Non-pigmented ciliary epithelial cell (primary cell): ENCODE measurements around the gene MBD3L4.
"Not testable (repeated sequence)": the region's sequence is repeated elsewhere in the genome, so short reads cannot be mapped to it uniquely, and the experiment has no call there.

Experiments used
- DNase-seq: peaks from one replicate; pipeline ENCODE4 v3.0.0-alpha.2; 2010; ENCODE audit warnings: low read depth

The MBD3L4 gene

DNA sequence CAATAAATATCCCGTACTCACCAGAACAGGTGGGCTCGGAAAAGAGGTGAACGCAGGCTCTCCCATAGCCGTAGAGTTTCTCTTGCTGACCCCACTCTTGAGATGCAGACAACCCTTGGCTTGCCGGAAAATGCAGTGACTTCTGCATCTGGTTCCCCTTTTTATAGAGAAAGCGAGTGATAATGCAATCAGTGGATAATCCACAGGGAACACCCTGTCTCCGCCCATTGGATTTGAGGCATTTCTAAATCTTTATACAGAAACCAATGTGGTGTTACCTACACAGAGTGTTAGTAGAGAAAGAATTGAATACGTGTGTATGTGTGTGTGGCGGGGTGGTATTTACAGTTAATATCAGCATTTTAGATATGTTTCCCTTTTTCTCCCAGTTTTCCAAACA, at the start of gene MBD3L4:
MBD3L4 (minus strand) TSS at position 101 of the 400 bp plus-strand sequence; CDS start at position 66, 35 bp downstream.
- not testable (repeated sequence) for DNase-seq

DNA sequence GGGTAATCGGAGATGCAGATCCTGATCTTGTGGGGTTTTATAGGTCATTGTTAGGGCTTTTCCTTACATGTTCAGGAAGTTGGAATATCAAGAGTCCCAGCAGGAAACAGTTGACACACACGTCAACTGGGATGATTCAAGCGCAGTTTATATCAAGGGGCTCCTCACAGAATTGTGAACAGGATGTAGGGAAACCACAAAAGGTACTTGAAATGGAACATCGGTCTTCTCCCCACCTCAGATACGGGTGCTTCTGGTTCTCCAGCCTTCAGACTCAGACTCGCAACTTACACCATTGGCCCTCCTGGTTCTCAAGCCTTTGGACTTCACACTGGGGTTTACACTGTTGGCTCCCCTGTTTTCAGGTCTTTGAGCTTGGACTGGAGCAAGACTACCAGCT, 49.0 kb upstream of the MBD3L4 start:
- no peak for DNase-seq

DNA sequence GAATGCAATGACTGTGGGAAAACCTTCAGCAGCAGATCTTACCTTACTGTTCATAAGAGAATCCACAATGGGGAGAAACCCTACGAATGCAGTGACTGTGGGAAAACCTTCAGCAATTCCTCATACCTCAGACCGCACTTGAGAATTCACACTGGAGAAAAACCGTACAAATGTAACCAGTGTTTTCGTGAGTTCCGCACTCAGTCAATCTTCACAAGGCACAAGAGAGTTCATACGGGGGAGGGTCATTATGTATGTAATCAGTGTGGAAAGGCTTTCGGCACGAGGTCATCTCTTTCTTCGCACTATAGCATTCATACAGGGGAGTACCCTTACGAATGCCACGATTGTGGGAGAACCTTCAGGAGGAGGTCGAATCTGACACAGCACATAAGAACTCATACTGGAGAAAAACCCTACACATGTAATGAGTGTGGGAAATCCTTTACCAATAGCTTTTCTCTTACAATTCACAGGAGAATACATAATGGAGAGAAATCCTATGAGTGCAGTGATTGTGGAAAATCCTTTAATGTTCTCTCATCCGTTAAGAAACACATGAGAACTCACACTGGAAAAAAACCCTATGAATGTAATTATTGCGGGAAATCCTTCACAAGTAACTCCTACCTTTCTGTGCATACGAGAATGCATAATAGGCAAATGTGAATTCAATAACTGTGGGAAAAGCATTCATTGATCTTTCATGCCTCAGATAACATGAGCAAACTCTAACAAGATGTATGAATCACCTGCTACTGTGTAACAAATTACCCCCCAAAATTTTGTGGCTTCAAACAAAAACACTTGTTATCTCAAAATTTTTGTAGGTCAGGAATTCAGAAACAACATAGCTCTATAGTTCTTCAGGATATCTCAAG, 43.3 kb upstream of the MBD3L4 start:
- DNase-seq: no peak

DNA sequence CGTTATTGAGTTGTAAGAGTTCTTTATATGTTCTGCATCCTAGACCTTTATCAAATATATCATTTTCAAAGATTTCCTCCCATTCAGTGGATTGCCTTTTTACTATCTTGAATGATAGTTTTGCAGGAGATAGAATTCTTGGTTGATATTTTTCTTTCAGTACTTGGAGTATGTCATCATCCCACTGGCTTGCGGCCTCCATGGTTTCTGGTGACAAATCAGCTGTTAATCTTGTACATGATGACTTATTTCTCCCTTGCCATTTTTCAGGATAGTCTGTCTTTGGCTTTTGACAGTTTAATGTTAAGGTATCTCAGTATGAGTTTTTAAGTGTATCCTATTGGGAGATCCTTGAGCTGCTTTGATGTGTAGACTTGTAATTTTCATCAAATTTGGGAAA, 38.0 kb upstream of the MBD3L4 start:
- DNase-seq: no peak

DNA sequence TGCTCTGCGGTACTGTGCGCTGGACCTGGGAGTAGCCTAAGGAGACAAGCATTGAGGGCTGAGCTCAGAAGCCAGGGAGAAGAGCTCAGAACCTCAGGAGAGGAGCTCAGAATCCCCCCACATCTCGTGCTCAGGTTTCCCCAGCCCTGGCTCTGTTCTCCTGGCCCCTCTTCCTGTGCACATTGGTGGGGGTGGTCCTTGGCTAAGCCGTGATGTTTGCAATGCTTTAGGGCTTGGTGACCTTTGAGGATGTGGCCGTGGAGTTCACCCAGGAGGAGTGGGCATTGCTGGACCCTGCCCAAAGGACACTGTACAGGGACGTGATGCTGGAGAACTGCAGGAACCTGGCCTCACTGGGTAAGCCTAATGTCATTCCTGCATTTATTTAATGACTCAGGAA, 36.2 kb upstream of the MBD3L4 start:
- no peak for DNase-seq

DNA sequence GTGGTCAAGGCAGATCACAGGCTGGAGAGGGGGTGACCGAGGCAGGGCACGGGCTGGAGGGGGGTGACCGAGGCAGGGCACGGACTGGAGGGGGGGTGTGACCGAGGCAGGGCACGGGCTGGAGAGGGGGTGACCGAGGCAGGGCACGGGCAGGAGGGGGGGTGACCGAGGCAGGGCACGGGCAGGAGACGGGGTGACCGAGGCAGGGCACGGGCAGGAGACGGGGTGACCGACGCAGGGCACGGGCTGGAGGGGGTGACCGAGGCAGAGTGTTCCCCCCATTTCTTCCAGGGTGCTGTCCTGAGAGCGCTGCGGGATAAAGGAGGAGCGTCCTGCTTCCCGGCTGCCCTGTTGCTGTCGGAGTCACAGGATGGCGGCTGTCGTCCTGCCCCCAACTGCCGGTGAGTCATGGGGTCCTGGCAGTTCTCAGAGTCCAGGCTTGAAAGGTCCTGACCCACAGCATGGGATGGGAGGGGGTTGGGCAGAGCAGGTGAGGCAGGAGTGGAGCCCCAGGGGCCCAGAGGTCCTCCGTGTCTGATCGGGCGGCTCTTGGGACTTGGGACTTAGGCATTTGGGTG, 34.8 kb upstream of the MBD3L4 start:
- no peak for DNase-seq

DNA sequence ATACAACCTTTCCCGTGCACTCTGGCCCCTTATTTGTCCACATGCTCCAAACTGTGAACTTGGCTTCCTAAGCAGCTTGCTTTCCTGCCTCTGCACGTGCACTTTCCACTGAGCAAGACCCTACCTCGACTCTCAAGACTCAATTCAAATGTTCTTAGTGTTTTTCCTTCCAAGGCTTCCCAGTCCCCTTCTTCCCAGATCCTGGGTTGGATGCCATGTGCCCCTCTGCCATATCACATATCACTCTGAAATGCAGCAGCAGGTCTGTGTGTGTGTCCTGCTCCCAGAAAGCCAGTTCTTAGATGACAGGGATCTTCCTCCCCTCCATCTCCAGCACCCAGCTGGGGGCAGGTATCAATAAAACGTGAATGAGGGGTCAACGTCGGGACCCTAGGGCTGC, 32.6 kb upstream of the MBD3L4 start:
- DNase-seq: no peak

DNA sequence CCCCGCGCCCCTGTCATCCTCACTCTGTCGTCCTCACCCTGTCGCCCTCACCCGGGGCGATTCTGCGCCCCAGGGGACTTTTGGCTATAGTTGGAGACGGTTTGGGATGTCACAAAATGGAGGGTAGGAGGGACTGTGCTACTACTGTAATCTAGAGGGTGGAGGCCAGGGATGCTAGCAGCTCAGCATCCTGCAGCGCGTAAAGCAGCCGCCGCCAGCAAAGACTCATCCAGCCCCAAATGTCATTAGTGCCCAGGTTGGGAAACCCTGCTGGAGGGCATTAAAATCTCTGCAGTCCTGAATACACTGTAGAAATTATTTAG, 29.9 kb upstream of the MBD3L4 start:
- DNase-seq: no peak

DNA sequence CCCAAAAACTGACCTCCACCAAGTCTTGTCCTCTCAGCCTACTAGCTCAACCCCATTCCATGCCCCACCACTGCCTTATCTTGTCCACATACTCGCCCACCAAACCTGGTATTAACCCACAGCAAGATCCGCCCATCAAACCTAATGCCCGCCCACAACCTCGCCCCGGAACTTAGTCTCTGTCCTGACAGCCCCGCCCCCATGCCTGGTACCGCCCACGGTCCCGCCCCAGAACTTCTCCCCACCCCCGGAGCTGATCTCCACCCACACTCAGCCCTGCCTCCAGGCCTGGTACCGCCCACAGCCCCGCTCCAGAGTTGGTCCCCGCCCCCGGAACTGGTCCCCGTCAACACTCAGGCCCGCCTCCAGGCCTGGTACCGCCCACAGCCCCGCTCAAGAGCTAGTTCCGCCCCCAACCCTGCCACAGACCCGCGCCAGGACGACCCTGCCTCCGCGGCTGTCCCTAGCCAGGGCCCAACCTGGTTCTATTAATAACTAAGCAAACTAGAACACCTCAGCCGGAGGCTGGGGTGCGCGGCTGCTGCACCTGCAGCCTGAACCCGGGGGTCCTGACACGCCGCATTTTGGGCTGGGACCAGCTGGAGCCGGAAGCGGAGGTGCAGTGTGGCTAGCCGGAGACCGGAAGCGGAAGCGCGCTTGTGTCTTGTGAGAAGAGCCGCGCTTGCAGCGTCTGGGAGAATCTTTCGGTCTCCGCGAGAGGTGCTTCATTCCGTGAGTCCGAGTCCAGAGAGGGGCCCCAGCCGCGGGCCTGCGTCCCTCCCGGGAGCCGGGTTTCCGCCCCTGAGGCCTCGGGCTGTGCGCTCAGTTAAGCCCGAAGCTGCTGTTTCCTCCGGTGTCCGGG, 29.3 kb upstream of the MBD3L4 start, which contains the start of gene ZNF557:
ZNF557 (plus strand) TSS at position 662 of the 862 bp plus-strand sequence. CDS start 5,372 bp downstream, outside the sequence.
- DNase-seq: peak; percentile 90

DNA sequence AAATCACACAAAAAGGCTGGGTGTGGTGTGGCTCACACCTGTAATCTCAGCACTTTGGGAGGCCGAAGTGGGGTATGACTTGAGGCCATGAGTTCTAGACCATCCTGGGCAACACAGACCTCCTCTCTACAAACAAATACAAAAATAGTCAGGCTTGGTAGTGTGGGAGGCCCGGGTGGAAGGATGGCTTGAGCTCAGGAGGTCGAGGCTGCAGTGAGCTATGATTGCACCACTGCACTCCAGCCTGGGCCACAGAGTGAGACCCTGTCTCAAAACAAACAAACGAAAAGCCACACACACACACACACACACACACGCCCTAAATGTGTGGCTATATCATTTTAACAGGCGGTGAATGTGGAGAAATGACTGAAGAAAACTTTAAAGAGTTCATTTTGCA, 28.6 kb upstream of the MBD3L4 start:
- DNase-seq: no peak

DNA sequence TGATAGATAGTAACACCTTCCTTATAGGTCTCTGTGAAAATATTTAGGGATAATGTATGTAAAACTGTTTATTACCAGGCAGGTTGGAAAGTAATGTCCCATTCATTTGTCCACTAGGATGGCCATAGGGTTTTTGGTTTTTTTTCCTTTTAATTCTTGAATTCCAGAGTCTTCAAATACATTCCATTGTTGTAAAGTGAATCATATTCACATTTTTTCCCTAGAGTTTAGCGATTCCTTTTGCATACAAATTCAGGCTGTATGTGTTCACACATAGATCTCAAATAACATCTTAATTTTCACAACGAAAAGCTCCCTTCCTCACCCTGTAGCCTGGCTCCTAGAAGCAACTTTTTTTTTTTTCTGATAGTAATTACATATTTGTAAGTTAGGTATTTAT, 27.7 kb upstream of the MBD3L4 start:
- DNase-seq: no peak

DNA sequence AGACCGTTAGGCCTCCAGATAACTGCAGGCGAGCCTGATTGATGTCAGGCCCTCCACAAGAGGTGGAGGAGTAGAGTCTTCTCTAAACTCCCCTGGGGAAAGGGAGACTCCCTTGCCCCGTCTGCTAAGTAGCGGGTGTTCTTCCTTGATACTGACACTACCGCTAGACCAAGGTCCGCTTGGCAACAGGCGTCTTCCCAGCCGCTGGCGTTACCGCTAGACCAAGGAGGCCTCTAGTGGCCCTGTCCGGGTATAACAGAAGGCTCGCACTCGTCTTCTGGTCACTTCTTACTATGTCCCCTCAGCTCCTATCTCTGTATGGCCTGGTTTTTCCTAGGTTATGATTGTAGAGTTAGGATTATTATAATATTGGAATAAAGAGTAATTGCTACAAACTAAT, 27.1 kb upstream of the MBD3L4 start:
- DNase-seq: not testable (repeated sequence)

DNA sequence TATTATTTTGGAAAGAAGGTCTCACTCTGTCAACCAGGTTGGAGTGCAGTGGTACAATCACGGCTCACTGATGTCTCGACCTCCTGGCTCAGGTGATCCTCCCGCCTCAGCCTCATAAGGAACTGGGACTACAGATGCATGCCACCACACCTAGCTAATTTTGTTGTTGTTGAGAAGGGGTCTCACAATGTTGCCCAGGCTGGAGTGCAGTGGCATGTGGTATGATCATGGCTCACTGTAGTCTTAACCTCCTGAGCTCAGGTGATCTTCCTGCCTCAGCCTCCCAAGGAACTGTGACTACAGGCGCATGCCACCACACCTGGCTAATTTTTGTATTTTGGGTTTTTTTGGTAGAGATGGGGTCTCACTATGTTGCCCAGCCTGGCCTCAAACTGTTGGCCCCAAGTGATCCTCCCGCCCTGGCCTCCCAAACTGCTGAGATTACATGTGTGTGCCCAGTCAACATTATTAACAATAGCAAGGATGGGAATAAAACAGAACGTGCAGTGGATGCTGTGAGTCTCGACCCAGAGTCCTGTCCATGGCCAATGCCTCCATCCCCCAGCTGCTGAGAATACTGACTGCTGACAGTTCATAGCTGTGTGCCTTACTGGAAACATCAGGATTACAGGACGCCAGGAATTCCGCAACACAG, 23.9 kb upstream of the MBD3L4 start:
- DNase-seq: no peak

DNA sequence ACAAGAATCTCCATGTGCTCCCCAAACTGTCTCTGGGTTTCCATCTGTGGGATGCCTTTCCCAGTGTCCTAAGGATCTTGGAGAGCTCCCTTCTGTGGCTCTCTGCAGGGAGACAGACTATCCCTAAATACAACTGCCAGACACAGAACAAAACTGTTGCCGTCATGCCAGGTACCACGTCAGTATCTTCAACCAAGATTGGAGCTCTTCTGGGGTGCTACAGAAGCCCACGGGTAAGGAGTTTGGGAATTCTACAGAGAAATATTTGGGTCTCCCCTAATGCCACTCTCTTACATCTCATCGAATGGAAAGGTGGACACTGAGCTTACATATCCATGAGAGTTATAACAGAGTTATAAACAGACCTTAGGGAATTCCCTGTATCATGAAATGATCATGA, 23.4 kb upstream of the MBD3L4 start:
- DNase-seq: no peak

DNA sequence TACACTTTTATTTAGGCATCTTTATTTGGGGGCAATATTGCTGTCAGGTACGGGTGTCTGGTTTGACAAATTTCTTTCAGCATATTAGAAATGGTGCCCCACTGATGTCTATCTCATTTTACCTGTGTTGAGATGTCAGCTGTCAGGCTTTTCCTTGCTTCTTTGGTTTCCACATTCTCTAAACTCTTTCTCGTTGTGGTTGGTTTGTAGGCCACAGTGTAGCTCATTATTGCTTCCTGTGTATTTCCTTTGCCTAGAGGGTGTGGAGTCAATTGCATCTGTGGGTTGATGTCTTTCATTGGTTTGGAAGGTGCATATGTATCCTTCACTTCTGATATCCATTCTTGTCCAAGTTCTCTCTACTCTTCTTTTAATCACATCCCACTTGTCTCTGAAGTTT, 20.0 kb upstream of the MBD3L4 start:
- DNase-seq: not testable (repeated sequence)

DNA sequence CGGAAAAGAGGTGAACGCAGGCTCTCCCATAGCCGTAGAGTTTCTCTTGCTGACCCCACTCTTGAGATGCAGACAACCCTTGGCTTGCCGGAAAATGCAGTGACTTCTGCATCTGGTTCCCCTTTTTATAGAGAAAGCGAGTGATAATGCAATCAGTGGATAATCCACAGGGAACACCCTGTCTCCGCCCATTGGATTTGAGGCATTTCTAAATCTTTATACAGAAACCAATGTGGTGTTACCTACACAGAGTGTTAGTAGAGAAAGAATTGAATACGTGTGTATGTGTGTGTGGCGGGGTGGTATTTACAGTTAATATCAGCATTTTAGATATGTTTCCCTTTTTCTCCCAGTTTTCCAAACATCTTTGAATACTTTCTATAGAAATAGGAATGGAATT, 18.6 kb upstream of the MBD3L4 start, which contains the start of gene MBD3L3:
MBD3L3 (minus strand) TSS at position 101 of the 400 bp plus-strand sequence; CDS start at position 30, 71 bp downstream.
- not testable (repeated sequence) for DNase-seq

DNA sequence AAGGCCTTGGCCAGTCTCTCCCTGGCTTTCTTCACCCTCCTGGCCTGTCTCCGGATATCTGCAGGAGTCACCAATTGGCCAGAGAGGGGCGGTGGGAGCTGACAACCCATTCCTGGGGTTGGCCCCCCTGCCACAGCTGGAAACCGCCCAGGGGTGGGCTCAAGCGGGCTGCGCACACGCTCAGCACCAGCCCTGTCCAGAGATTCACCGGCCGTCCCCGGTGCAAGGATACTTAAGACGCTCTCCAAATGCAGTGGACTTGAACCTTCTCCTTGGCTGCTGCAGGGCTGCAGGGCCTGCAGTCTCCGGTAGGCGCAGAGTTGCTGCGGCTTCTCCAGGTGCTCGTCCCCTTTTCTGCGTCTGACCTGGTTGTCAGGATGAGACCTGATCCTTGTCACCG, 16.4 kb upstream of the MBD3L4 start:
- DNase-seq: not testable (repeated sequence)

DNA sequence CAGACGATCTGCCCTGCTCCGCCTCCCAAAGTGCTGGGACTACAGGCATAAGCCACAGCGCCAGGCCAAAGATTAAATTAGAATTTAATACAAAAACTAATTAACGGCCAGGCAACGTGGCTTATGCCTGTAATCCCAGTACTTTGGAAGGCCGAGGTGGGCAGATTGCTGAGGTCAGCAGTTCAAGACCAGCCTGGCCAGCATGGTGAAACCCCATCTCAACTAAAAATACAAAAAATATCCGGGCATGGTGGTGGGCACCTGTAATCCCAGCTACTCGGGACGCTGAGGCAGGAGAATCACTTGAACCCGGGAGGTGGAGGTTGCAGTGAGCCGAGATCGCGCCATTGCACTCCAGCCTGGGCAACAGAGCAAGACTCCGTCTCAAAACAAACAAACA, 15.7 kb upstream of the MBD3L4 start:
- DNase-seq: not testable (repeated sequence)

DNA sequence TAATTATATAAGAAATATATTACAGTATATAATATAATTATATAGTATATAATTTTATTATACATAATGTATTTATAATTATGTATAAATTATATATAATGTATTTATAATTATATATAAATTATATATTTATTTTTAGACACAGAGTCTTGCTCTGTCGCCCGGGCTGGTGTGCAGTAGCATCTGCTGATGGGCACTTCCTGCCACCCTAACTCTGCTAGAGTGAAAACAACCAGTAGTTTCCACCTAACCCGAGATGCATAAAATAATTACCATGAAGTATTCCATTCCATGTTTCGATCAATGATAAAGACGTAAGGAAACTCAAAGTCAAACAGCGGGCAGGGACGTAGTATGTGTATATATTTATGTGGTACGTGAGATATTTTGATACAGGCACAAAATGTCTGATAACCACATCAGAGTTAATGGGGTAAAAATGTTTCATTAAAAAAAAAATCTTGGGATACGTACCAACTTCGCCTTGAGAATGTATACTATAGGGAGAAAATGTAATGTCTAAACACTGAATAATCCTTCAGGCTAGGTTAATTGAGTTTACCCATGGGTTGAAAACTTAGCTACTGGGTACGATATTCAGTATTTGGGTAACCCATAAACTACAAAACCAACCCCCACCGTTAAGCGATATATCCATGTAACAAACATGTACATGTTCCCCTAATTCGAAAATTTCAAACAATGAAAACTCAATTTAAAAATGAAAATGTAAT, 14.8 kb upstream of the MBD3L4 start:
- not testable (repeated sequence) for DNase-seq

DNA sequence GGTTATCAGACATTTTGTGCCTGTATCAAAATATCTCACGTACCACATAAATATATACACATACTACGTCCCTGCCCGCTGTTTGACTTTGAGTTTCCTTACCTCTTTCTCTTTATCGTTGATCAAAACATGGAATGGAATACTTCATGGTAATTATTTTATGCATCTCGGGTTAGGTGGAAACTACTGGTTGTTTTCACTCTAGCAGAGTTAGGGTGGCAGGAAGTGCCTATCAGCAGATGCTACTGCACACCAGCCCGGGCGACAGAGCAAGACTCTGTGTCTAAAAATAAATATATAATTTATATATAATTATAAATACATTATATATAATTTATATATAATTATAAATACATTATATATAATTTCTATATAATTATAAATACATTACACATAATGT, 12.9 kb upstream of the MBD3L4 start:
- DNase-seq: not testable (repeated sequence)

DNA sequence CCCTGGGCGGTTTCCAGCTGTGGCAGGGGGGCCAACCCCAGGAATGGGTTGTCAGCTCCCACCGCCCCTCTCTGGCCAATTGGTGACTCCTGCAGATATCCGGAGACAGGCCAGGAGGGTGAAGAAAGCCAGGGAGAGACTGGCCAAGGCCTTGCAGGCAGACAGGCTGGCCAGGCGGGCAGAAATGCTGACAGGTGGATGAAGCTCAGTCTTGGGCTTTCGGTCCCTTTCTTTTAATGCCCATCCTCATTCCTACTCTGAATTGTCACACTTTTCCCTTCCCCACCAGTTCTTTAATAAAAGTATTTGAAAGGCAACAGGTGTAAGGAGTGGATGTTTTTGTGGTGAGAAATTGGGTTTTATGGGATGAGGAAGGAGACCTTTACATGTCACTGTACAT, 11.4 kb upstream of the MBD3L4 start:
- DNase-seq: not testable (repeated sequence)
